Left cardiac atrium (tissue), 4 donors: ENCODE results near the gene NXPE4. TPM values are rescaled to one million over a fixed set of nuclear protein-coding genes. Genes with fewer than 3 reads are reported as not detected.
"Not testable (repeated sequence)": the region's sequence is repeated elsewhere in the genome, so short reads cannot be mapped to it uniquely, and the experiment has no call there.

Source experiments
- ATAC-seq, 2 donors: fragments of 200-7000 bp; cut with Tn5 transposase; one replicate each; pipeline ENCODE4 v1.9.1; 2020; ENCODE audit warnings: mild to moderate bottlenecking in 2 of 2, moderate library complexity in 2 of 2
- DNase-seq: peaks from one replicate; pipeline ENCODE4 v3.0.0-alpha.2; 2020
- intact Hi-C, 2 donors: fragments of 100-400 bp; cut with DNase I; formaldehyde crosslinking; loops; one replicate each; pipeline versions ENCODE4 v1.14.1 to v1.15.1; 2022 to 2023
- long read RNA-seq: library from polyadenylated mRNA; unstranded; transcript quantifications from one replicate; pipeline ENCODE4 v2.0.0, GENCODE V29; 2021
- total RNA-seq, 2 donors: library from RNA; stranded (reverse); fragmentation: NEBNext Ultra II Directional; extraction: Animal tissue kit (Norgen Biotek cat#: 25700); gene quantifications; one replicate each; pipeline ENCODE4 v1.2.1, GENCODE V29; 2021
- donor health status: DM: no; HTN: yes; CAD: no.
- donor health status: DM: no; HTN: yes; CAD: no; lungs with severe emphysema.
- donor health status: DM: yes; HTN: yes; CAD: no.
- donor health status: Dilated cardiomyopathy.

The NXPE4 gene
- not detected for total RNA-seq
- long read RNA-seq, result 0 reads

DNA sequence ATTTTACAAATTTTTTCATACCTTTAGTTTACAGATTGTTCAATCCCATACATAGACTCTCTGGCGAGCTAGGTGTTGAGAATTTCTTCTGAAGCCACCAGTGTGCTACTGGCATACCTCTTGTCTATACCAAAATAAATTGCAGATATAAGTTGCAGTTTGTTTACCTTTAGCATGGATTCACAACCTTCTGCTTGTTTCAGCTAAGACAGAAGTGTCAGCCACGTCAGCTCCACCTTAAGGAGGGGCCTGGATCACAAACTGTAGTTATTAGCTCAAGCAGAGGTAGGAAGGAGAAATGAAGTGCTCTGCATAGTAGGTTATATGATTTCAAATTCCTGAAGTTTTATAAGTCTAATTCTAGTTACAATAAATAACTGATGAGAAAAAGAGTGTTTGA is at the start of gene NXPE4:
Gene NXPE4 (minus strand): TSS at position 216 of the 400 bp plus-strand sequence. CDS start 1,027 bp downstream, outside the sequence.
- no peak for DNase-seq
- intact Hi-C loops, result no loop called here
- ATAC-seq, result no peak

- DNase-seq, ATAC-seq, intact Hi-C loops: not testable (repeated sequence)
Observed at GRCh38 chr11:114639440-114639839, 43.9 kb upstream of the NXPE4 start.

GRCh38 chr11:114631445-114631965 is 35.9 kb upstream of the NXPE4 start:
- DNase-seq, ATAC-seq, intact Hi-C loops: not testable (repeated sequence)

DNA sequence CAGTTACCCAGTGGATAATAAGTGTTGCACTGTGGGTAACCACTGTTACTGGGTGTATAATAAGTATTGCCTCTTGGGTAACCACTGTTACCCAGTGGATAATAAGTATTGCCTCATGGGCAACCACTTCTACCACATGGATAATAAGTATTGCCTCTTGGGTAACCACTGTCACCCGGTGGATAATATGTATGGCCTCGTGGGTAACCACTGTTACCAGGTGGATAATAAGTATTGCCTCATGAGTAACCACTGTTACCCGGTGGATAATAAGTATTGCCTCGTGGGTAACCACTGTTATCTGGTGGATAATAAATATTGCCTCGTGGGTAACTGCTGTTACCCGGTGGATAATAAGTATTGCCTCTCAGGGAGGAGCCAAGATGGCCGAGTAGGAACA is 29.7 kb upstream of the NXPE4 start:
- ATAC-seq (no peak), DNase-seq (no peak)
- intact Hi-C loops, result no loop called here

DNA sequence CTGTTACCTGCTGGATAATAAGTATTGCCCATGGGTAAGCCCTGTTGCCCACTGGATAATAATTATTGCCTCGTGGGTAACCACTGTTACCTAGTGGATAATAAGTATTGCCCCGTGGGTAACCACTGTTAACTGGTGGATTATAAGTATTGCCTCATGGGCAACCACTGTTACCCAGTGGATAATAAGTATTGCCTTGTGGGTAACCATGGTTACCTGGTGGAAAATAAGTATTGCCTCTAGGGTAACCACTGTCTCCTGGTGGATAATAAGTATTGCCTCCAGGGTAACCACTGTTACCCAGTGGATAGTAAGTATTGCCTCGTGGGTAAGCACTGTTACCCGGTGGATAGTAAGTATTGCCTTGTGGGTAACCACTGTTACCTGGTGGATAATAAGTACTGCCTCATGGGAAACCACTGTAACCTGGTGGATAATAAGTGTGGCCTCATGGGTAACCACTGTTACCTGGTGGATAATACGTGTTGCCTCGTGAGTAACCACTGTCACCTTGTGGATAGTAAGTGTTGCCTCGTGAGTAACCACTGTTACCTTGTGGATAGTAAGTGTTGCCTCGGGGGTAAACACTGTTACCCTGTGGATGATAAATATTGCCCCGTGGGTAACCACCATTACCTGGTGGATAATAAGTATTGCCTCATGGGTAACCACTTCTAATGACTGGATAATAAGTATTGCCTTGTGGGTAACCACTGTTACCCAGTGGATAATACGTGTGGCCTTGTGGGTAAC is 29.0 kb upstream of the NXPE4 start:
- DNase-seq (no peak), ATAC-seq (no peak)
- intact Hi-C loops, result no loop called here

GRCh38 chr11:114623720-114624119 is 28.1 kb upstream of the NXPE4 start:
- ATAC-seq (no peak), DNase-seq (no peak)
- intact Hi-C loops, result no loop called here

GRCh38 chr11:114622858-114623257 is 27.3 kb upstream of the NXPE4 start:
- ATAC-seq (no peak), DNase-seq (no peak)
- intact Hi-C loops, result no loop called here

DNA sequence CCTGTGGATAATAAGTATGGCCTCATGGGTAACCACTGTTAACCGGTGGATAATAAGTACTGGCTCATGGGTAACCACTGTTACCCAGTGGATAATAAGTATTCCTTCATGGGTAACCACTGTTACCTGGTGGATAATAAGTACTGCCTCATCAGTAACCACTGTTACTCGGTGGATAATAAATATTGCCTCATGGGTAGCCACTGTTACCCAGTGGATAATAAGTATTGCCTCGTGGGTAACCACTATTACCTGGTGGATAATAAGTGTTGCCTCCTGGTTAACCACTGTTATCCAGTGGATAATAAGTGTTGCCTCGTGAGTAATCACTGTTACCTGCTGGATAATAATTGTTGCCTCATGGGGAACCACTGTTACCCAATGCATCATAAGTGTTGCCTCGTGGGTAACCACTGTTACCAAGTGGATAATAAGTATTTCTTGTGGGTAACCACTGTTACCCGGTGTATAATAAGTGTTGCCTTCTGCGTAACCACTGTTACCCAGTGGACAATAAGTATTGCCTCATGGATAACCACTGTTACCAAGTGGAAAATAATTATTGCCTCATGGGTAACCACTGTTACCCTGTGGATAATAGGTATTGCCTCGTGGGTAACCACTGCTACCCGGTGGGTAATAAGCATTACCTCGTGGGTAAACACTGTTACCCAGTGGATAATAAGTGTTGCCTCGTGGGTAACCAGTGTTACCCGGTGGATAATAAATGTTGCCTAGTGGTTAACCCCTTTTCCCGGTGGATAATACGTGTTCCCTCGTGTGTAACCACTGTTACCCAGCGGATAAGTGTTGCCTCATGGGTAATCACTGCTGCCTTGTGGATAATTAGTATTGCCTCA is 26.6 kb upstream of the NXPE4 start:
- intact Hi-C loops, result no loop called here
- ATAC-seq (no peak), DNase-seq (no peak)

DNA sequence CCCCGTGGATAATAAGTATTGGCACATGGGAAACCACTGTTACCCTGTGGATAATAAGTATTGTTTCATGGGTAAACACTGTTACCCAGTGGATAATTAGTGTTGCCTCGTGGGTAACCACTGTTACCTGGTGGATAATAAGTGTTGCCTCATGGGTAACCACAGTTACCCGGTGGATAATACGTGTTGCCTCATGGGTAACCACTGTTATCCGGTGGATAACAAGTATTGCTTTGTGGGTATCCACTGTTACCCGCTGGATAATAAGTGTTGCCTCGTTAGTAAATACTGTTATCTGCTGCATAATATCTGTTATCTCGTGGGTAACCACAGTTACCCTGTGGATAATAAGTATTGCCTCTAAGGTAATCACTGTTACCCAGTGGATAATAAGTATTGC is 25.5 kb upstream of the NXPE4 start:
- ATAC-seq, result no peak

DNA sequence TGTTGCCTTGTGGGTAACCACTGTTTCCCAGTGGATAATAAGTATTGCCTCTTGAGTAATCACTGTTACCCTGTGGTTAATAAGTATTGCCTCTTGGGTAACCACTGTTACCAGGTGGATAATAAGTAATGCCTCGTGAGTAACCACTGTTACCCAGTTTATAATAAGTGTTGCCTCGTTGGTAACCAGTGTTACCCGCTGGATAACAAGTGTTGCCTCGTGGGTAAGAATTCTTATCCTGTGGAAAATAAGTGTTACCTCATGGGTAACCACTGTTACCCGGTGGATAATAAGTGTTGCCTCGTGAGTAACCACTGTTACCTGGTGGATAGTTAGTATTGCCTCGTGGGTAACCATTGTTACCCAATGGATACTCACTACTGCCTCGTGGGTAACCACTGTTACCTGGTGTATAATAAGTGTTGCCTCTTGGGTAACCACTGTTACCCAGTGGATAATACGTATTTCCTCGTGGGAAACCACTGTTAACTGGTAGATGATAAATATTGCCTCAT is 24.1 kb upstream of the NXPE4 start:
- intact Hi-C loops, result no loop called here
- DNase-seq (no peak), ATAC-seq (no peak)

More for the DNA sequence above, 25.5 kb upstream of the NXPE4 start:
- no peak for DNase-seq
- intact Hi-C loops, result no loop called here

DNA sequence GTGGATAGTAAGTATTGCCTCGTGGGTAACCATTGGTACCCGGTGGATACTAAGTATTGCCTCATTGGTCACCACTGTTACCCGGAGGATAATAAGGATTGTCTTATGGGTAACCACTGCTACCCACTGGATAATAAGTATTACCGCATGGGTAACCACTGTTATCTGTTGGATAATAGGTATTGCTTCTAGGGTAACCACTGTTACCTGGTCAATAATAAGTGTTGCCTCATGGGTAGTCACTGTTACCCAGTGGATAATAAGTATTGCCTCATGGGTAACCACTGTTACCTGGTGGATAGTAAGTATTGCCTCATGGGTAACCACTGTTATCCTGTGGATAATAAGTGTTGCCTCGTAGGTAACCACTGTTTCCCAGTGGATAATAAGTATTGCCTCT is 22.6 kb upstream of the NXPE4 start:
- intact Hi-C loops, result no loop called here
- ATAC-seq (no peak), DNase-seq (no peak)

DNA sequence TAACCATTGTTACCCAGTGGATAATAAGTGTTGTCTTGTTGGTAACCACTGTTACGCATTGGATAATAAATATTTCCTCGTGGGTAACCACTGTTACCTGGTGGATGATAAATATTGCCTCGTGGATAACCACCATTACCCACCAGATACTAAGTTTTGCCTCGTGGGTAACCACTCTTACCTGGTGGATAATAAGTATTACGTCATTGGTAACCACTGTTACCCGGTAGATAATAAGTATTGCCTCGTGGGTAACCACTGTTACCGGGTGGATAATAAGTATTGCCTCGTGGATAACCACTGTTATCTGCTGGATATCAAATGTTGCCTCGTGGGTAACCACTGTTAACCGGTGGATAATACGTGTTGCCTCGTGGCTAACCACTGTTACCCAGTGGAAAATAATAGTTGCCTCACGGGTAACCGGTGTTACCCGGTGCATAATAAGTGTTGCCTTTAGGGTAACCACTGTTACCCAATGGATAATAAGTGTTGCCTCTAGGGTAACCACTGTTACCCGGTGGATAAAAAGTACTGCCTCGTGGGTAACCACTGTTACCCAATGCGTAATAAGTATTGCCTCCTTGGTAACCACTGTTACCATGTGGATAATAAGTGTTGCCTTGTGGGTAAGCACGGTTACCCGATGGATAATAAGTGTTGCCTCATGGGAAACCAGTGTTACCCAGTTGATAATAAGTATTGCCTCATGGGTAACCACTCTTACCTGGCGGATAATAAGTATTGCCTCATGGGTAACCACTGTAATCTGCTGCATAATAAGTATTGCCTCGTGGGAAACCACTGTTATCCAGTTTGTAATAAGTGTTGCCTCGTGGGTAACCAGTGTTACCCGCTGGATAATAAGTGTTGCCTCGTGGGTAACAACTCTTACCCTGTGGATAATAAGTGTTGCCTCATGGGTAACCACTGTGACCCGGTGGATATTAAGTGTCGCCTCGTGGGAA is 21.9 kb upstream of the NXPE4 start:
- ATAC-seq, result no peak
- no peak for DNase-seq
- intact Hi-C loops, result no loop called here

DNA sequence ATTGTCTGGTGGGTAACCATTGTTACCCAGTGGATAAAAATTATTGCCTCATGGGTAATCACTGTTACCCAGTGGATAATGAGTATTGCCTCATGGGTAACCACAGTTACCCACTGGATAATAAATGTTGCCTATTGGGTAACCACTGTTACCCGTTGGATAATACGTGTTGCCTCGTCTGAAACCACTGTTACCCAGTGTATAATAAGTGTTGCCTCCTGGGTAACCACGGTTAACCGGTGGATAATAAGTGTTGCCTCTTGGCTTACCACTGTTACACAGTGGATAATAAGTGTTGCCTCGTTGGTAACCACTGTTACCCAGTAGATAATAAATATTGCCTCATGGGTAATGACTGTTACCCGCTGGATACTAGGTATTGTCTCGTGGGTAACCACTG is 20.9 kb upstream of the NXPE4 start:
- ATAC-seq, result no peak
- no peak for DNase-seq
- intact Hi-C loops, result no loop called here

- intact Hi-C loops, result no loop called here
- ATAC-seq (no peak), DNase-seq (no peak)
Observed at GRCh38 chr11:114615448-114616361, 20.1 kb upstream of the NXPE4 start.

GRCh38 chr11:114614127-114614720 is 18.6 kb upstream of the NXPE4 start:
- DNase-seq (no peak), ATAC-seq (no peak)
- intact Hi-C loops, result no loop called here

DNA sequence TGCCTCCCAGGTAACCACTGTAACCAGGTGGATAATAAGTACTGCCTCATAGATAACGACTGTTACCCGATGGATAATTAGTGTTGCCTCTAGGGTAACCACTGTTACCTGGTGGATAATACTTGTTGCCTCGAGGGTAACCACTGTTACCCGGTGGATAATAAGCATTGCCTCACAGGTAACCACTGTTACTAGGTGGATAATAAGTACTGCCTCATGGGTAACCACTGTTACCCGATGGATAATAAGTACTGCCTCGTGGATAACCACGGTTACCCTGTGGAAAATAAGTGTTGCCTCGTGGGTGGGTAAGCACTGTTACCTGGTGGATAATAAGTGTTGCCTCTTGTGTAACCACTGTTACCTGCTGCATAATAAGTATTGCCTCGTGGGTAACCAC is 17.5 kb upstream of the NXPE4 start:
- intact Hi-C loops, ATAC-seq, DNase-seq: not testable (repeated sequence)

DNA sequence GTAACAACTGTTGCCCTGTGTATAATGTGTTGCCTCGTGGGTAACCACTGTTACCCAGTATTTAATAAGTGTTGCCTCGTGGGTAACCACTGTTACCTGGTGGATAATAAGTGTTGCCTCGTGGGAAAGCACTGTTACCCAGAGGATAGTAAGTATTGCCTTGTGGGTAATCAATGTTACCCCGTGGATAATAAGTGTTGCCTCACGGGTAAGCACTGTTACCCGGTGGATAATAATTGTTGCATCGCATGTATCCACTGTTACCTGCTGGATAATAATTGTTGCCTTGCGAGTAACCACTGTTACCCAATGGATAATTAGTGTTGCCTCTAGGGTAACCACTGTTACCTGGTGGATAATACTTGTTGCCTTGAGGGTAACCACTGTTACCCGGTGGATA is 17.1 kb upstream of the NXPE4 start:
- DNase-seq (no peak), ATAC-seq (no peak)
- intact Hi-C loops, result no loop called here
